SH-SY5Y (cell line): ENCODE data around the gene PTGIS.

Experiments
- GATA2 ChIP-seq: IDR thresholded peaks from 2 replicates; pipeline ENCODE4 v1.6.1; 2011; ENCODE audit warnings: mild to moderate bottlenecking, low read depth, low read length
- GATA3 ChIP-seq: IDR thresholded peaks from 2 replicates; pipeline ENCODE4 v1.6.1; 2011; ENCODE audit warnings: low read depth, mild to moderate bottlenecking, low read length, moderate library complexity

- TF ChIP-seq GATA2 (no peak), GATA3 (no peak)
These were observed 2.4 kb upstream of the PTGIS start for GRCh38 chr20:49570161-49570827.
